Neuronal stem cell (in vitro differentiated cells): Measurements from ENCODE around the gene CNIH2.

Experiments
- DNase-seq: peaks from one replicate; pipeline ENCODE4 v3.0.0-alpha.2; 2013; ENCODE audit warnings: low spot score
- H2AFZ ChIP-seq: one replicate; pipeline ENCODE4 v1.6.1; 2013; ENCODE audit warnings: mild to moderate bottlenecking, low read length, inconsistent platforms
- H2AK5ac ChIP-seq: 2 replicates; pipeline ENCODE4 v1.6.1; 2013; ENCODE audit warnings: low read depth, mild to moderate bottlenecking, inconsistent platforms, low read length, moderate library complexity, mixed read lengths
- H2BK120ac ChIP-seq: 2 replicates; pipeline ENCODE4 v1.6.1; 2013; ENCODE audit warnings: low read depth, mild to moderate bottlenecking, inconsistent platforms, low read length, moderate library complexity, mixed read lengths
- H2BK12ac ChIP-seq: one replicate; pipeline ENCODE4 v1.6.1; 2013; ENCODE audit warnings: low read length, inconsistent platforms
- H2BK15ac ChIP-seq: 2 replicates; pipeline ENCODE4 v1.6.1; 2013; ENCODE audit warnings: mild to moderate bottlenecking, low read length, inconsistent platforms, mixed read lengths
- H2BK5ac ChIP-seq: one replicate; pipeline ENCODE4 v1.6.1; 2013; ENCODE audit warnings: inconsistent platforms, mild to moderate bottlenecking, low read length, moderate library complexity
- H3K14ac ChIP-seq: one replicate; pipeline ENCODE4 v1.6.1; 2013; ENCODE audit warnings: low read length, inconsistent platforms
- H3K18ac ChIP-seq: 2 replicates; pipeline ENCODE4 v1.6.1; 2013; ENCODE audit warnings: low read length, inconsistent platforms
- H3K23ac ChIP-seq: 2 replicates; pipeline ENCODE4 v1.6.1; 2013; ENCODE audit warnings: low read depth, mild to moderate bottlenecking, mixed read lengths, low read length, inconsistent platforms; ENCODE audit not compliant: poor library complexity
- H3K27ac ChIP-seq: replicated peaks from 3 replicates; pipeline ENCODE4 v1.5.1; 2013; ENCODE audit warnings: low read length, inconsistent platforms
- H3K27me3 ChIP-seq, 3 experiments: 2 replicates each; pipeline ENCODE4 v1.6.1; 2013; ENCODE audit warnings: low read length in 3 of 3, mild to moderate bottlenecking in 2 of 3, inconsistent platforms in 1 of 3, low read depth in 1 of 3, mixed read lengths in 1 of 3, moderate library complexity in 1 of 3; ENCODE audit not compliant: control insufficient read depth in 3 of 3, insufficient read depth in 3 of 3
- H3K36me3 ChIP-seq, 2 donors: replicated peaks in 1 of 2; 2 replicates each; pipeline ENCODE4 v1.6.1; 2013; ENCODE audit warnings: low read length in 2 of 2; ENCODE audit not compliant: control insufficient read depth in 2 of 2, insufficient read depth in 2 of 2
- H3K4ac ChIP-seq: 2 replicates; pipeline ENCODE4 v1.6.1; 2013; ENCODE audit warnings: inconsistent platforms, mild to moderate bottlenecking, low read length, moderate library complexity
- H3K4me1 ChIP-seq, 2 donors: 1 replicate in 1 of 2; 2 replicates in 1 of 2; pipeline ENCODE4 v1.6.1; 2013; ENCODE audit warnings: low read length in 2 of 2, low read depth in 1 of 2; ENCODE audit not compliant: control insufficient read depth in 2 of 2, insufficient read depth in 1 of 2
- H3K4me2 ChIP-seq: one replicate; pipeline ENCODE4 v1.6.1; 2013; ENCODE audit warnings: mild to moderate bottlenecking, low read length, inconsistent platforms; ENCODE audit not compliant: insufficient read depth, poor library complexity, severe bottlenecking
- H3K4me3 ChIP-seq, 2 donors: 2 replicates each; pipeline ENCODE4 v1.5.1; 2013; ENCODE audit warnings: low read length in 2 of 2, mild to moderate bottlenecking in 2 of 2, inconsistent platforms in 1 of 2, moderate library complexity in 1 of 2
- H3K79me1 ChIP-seq: one replicate; pipeline ENCODE4 v1.6.1; 2013; ENCODE audit warnings: low read depth, mild to moderate bottlenecking, inconsistent platforms, low read length, moderate library complexity
- H3K9ac ChIP-seq: one replicate; pipeline ENCODE4 v1.6.1; 2013; ENCODE audit warnings: mild to moderate bottlenecking, low read depth, low read length, inconsistent platforms; ENCODE audit not compliant: poor library complexity
- H3K9me3 ChIP-seq, 2 donors: replicated peaks in 1 of 2; 2 replicates each; pipeline versions ENCODE3 to v1.6.1; 2013; ENCODE audit warnings: low read length in 2 of 2, mild to moderate bottlenecking in 2 of 2, inconsistent platforms in 1 of 2, low read depth in 1 of 2, mixed read lengths in 1 of 2, moderate library complexity in 1 of 2; ENCODE audit not compliant: control insufficient read depth in 2 of 2, insufficient read depth in 1 of 2
- H4K8ac ChIP-seq: one replicate; pipeline ENCODE4 v1.6.1; 2013; ENCODE audit warnings: low read depth, mild to moderate bottlenecking, inconsistent platforms, low read length, moderate library complexity
- H4K91ac ChIP-seq: one replicate; pipeline ENCODE4 v1.6.1; 2013; ENCODE audit warnings: low read length, low read depth, mild to moderate bottlenecking, inconsistent platforms; ENCODE audit not compliant: poor library complexity
- WGBS, 2 donors: extraction: QIAGEN DNeasy Blood & Tissue Kit; methylation state at CpG; one replicate each; pipeline ENCODE4 v1.1.7; 2013; ENCODE audit warnings: missing lambda C conversion rate in 2 of 2, mixed read lengths in 1 of 2; ENCODE audit not compliant: insufficient read length in 2 of 2, insufficient replicate concordance in 1 of 2; ENCODE audit errors: extremely low coverage in 2 of 2; 5-methylcytosine and 5-hydroxymethylcytosine counted together

Gene CNIH2

DNA sequence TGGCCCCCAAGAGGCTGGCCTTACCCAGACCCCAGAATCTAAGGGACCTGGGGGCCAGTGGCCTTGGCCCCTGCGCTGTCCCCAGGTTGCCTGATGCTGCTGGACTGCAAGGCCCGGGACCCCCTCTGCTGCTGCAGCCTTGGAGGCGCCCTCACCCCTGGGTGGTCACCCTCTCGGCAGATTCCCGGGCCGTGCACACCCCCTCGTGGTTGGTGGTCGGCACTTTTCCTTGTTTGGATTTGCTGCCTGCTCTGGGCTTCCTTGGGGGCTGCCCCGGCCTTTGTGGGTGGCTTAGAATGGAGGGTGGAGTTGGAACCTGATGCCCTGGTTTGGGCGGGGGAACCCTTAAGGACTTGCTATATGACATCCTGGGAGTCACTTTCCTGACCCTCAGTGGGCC, 53.0 kb downstream of the CNIH2 start:
- no peak overlapping the region for H3K18ac ChIP-seq
- H3K4me3 ChIP-seq: no peak overlapping the region
- H3K9me3 ChIP-seq: no peaks in the 10 kb centered on the region

DNA sequence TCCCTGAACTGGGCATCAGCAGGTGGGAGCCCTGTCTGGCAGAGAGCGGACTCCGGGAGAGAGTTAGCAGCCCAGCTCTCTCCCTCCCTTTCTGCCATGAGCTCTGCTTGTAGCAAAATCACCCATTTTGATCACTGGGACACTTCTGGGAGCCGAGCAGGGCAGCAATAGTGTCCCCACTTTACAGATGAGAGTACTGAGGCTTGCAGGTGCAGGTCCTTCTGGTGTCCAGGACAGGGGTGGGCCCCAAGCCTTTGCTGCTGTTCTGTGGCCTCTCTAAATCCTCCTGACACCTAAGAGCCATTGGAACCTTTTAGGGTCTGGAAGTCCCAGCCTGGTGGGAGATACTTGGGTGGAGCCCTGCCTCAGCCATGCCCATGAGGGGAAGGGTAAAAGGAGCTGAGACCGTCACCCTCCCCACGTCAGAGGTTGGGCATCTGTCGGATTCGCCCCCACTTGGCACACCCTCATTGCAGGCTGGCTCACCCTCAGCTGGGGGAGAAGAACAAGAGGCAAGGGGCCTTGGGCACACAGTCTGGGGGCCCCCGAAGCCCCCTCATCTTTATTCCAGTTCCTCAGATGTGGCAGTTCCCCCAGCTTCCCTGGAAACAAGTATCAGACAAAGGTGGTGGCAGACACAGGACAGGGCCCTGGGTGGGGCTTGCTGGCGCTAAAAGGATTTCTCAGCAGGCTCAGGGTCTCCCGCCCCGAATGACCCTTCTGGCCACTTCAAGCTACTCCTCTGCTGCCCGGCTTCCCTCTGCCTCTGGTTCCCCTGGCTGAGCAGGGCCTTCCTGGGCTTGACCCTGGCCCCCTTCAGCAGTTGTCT, 53.8 kb downstream of the CNIH2 start:
- WGBS, 2 donors: no CpG with 5 or more reads among the region's 12 CpGs
- no peak overlapping the region for H4K8ac ChIP-seq
- no peak overlapping the region for H3K23ac ChIP-seq

More for the DNA sequence above, 53.0 kb downstream of the CNIH2 start:
- no peak overlapping the region for H2BK120ac ChIP-seq
- H3K27ac ChIP-seq: no peak overlapping the region
- peaks cover 17 to 34% of the 10 kb centered on the region in 2 donors for H3K4me1 ChIP-seq
- no peak overlapping the region for H2BK15ac ChIP-seq
- DNase-seq: no peak
- H3K4ac ChIP-seq: no peak overlapping the region
- no CpG with 5 or more reads among the region's 10 CpGs for WGBS, 2 donors
- no peak overlapping the region for H4K8ac ChIP-seq
- no peak overlapping the region for H4K91ac ChIP-seq
- H3K14ac ChIP-seq: no peak overlapping the region
- H2BK12ac ChIP-seq: no peak overlapping the region
- no peak overlapping the region for H3K23ac ChIP-seq
- no peak overlapping the region for H2BK5ac ChIP-seq
- no peaks in the 10 kb centered on the region for H3K36me3 ChIP-seq
- no peak overlapping the region for H2AK5ac ChIP-seq
- no peak overlapping the region for H3K9ac ChIP-seq
- no peak overlapping the region for H3K4me2 ChIP-seq
- H3K79me1 ChIP-seq: peaks cover 4% of the 10 kb centered on the region
- no peak overlapping the region for H2AFZ ChIP-seq
- H3K27me3 ChIP-seq: no peaks in the 10 kb centered on the region

DNA sequence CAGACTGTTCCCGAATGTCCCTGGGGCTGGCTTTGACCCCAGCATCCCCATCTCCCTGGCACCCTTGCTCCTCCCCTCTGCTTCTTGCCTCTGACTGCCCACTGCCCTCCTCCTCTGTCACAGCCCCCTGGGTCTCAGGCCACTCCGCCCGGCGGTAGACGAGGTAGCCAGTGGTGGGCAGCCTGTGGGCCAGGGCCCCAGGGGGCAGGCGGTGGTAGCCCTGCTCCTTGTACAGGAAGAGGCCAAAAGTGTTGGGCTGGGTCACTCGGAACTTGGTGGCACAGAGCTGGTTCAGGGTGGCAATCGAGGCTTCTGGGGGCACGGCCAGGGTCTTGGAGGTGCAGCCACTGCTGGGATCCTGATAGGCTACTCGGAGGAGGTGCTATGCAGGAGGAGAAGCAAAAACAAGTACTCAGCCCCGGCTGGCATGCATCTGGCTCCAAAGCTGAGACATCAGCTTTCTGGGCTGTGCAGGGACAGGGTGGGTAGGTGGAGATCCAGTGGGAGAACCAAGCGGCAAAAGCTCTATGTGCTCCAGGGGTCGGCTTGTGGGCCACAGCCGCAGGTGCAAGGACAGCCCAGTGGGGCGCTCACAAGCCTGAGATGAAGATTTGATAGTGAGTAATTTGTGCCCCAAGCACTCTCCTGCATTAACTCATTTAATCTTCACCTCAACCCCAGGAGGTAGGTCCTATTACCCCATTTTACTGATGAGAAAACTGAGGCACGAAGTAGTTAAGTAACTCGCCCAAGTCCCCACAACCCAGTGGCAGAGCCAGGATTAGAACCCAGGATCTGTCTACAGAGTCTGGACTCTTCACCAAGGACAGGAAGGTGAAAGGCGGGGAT, 54.6 kb downstream of the CNIH2 start:
- H2BK120ac ChIP-seq: no peak overlapping the region

More for the DNA sequence above, 53.8 kb downstream of the CNIH2 start:
- Histone ChIP-seq H3K14ac (no peak overlapping the region), H3K36me3 (no peaks in the 10 kb centered on the region), H3K27ac (no peak overlapping the region), H3K4me3 (no peak overlapping the region), H3K4ac (no peak overlapping the region), H2BK15ac (peak overlapping the region; percentile 45), H2AFZ (no peak overlapping the region), H3K4me1 (peaks cover 18 to 34% of the 10 kb centered on the region in 2 donors), H3K9ac (no peak overlapping the region), H3K27me3 (no peaks in the 10 kb centered on the region), H3K9me3 (no peaks in the 10 kb centered on the region), H3K18ac (no peak overlapping the region), H2BK120ac (no peak overlapping the region), H2BK12ac (no peak overlapping the region), H4K91ac (no peak overlapping the region), H2AK5ac (peak overlapping the region; percentile 58), H2BK5ac (no peak overlapping the region), H3K4me2 (no peak overlapping the region), H3K79me1 (peaks cover 4% of the 10 kb centered on the region)
- DNase-seq: no peak

More for the DNA sequence above, 54.6 kb downstream of the CNIH2 start:
- no peak overlapping the region for H2BK12ac ChIP-seq
- WGBS, 2 donors: no CpG with 5 or more reads among the region's 18 CpGs
- no peak for DNase-seq
- H3K9ac ChIP-seq: no peak overlapping the region
- H2BK5ac ChIP-seq: no peak overlapping the region
- no peak overlapping the region for H3K4me3 ChIP-seq
- H3K4me1 ChIP-seq: peaks cover 18 to 34% of the 10 kb centered on the region in 2 donors
- no peak overlapping the region for H2AFZ ChIP-seq
- no peaks in the 10 kb centered on the region for H3K9me3 ChIP-seq
- H4K8ac ChIP-seq: peak overlapping the region; percentile 92
- no peak overlapping the region for H3K23ac ChIP-seq
- H3K27me3 ChIP-seq: no peaks in the 10 kb centered on the region
- peaks cover 4% of the 10 kb centered on the region for H3K79me1 ChIP-seq
- no peak overlapping the region for H3K14ac ChIP-seq
- no peak overlapping the region for H3K4ac ChIP-seq
- H3K18ac ChIP-seq: no peak overlapping the region
- peak overlapping the region; percentile 7 for H2BK15ac ChIP-seq
- no peak overlapping the region for H3K4me2 ChIP-seq
- peaks cover 3 to 4% of the 10 kb centered on the region in 2 donors for H3K36me3 ChIP-seq
- no peak overlapping the region for H4K91ac ChIP-seq
- no peak overlapping the region for H3K27ac ChIP-seq
- H2AK5ac ChIP-seq: no peak overlapping the region
